Esophagus muscularis mucosa (tissue), 3 donors: Measurements from ENCODE around the gene GPR68.

Experiments
- POLR2A ChIP-seq: fragments of 450-650 bp; IDR thresholded peaks from one replicate; pipeline ENCODE4 v1.6.1; 2017; ENCODE audit warnings: antibody characterized with exemption, moderate library complexity, mild to moderate bottlenecking, low read depth
- POLR2AphosphoS5 ChIP-seq, 2 donors: sonication (generic); formaldehyde crosslinking; IDR thresholded peaks; one replicate each; pipeline ENCODE4 v1.6.1; 2017; ENCODE audit warnings: antibody characterized with exemption in 2 of 2
- TF ChIP-seq, protein P1 (sequence below), 3 experiments: fragments of 200-600 bp in 2 of 3; fragments of 450-650 bp in 1 of 3; sonication (generic) in 2 of 3; IDR thresholded peaks; one replicate each; pipeline ENCODE4 v1.5.1; 2017 to 2019; ENCODE audit warnings: antibody characterized with exemption in 3 of 3, mild to moderate bottlenecking in 2 of 3, moderate library complexity in 1 of 3

DNA sequence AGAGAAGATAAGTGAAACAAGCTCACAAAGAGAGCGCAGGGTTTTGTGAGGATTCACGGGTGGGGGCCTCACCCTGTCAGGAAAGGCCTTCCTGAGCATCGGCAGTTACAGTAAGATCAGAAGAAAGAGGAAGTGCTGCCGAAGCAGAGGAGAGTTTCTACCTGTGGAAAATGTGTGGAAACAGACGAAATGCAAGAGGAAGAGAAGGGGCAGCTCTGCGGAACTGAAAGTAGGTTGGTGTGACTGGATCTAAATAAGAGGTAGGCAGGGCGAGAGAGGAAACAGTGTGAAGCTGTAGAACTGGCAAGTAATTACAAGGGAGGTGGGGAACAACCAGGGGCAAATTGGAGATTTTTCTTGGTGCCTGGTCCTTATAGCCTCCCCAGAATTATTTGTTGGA is 2.6 kb downstream of the GPR68 start:
- TF ChIP-seq, protein P1, sequence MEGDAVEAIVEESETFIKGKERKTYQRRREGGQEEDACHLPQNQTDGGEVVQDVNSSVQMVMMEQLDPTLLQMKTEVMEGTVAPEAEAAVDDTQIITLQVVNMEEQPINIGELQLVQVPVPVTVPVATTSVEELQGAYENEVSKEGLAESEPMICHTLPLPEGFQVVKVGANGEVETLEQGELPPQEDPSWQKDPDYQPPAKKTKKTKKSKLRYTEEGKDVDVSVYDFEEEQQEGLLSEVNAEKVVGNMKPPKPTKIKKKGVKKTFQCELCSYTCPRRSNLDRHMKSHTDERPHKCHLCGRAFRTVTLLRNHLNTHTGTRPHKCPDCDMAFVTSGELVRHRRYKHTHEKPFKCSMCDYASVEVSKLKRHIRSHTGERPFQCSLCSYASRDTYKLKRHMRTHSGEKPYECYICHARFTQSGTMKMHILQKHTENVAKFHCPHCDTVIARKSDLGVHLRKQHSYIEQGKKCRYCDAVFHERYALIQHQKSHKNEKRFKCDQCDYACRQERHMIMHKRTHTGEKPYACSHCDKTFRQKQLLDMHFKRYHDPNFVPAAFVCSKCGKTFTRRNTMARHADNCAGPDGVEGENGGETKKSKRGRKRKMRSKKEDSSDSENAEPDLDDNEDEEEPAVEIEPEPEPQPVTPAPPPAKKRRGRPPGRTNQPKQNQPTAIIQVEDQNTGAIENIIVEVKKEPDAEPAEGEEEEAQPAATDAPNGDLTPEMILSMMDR (IDR thresholded peaks at IDR 0.05) = no peak
- TF ChIP-seq POLR2A (no peak), POLR2AphosphoS5 (IDR thresholded peaks at IDR 0.05) (no peak)
